B cell (primary cell): Measurements from ENCODE around the gene STK11. TPM values are rescaled to one million over a fixed set of nuclear protein-coding genes. Genes with fewer than 3 reads are reported as not detected.
"Not testable (repeated sequence)": the region's sequence is repeated elsewhere in the genome, so short reads cannot be mapped to it uniquely, and the experiment has no call there.

Experiments used
- ATAC-seq: fragments of 200-7000 bp; cut with Tn5 transposase; one replicate; pipeline ENCODE4 v1.10.0; 2021; ENCODE audit warnings: low read depth, mild to moderate bottlenecking, moderate number of reproducible peaks, moderate library complexity
- CTCF ChIA-PET: fragments of 350-600 bp; sonication (Branson Sonifier 250); formaldehyde crosslinking; loops from one replicate; lab custom pipeline; 2021; ENCODE audit warnings: antibody characterized with exemption, inconsistent platforms; lab: Charles Lee
- POLR2A ChIA-PET: fragments of 350-600 bp; sonication (Branson Sonifier 250); formaldehyde crosslinking; loops from one replicate; lab custom pipeline; 2021; ENCODE audit warnings: antibody characterized with exemption; lab: Charles Lee
- DNase-seq: peaks from one replicate; pipeline ENCODE4 v3.0.0; 2013
- H2AFZ ChIP-seq: 2 replicates; pipeline ENCODE4 v1.6.1; 2012; ENCODE audit warnings: mild to moderate bottlenecking, low read depth, low read length; ENCODE audit not compliant: insufficient read depth, poor library complexity, severe bottlenecking
- H3K27ac ChIP-seq, 2 donors: 1 replicate in 1 of 2; 2 replicates in 1 of 2; pipeline ENCODE4 v1.5.1; 2012 to 2013; ENCODE audit warnings: low read length in 2 of 2, mild to moderate bottlenecking in 2 of 2, moderate library complexity in 1 of 2
- H3K27me3 ChIP-seq, 4 experiments: fragments of 200-600 bp in 1 of 4; sonication (generic) in 1 of 4; replicated peaks in 1 of 4; 1 replicate in 2 of 4; 2 replicates in 2 of 4; pipeline versions ENCODE4 v1.6.1 to v1.7.0; 2013 to 2016; ENCODE audit warnings: low read length in 3 of 4, mild to moderate bottlenecking in 2 of 4, mixed read lengths in 1 of 4, moderate library complexity in 1 of 4; ENCODE audit not compliant: insufficient read depth in 4 of 4, control insufficient read depth in 3 of 4; ENCODE audit errors: control extremely low read depth in 1 of 4
- H3K36me3 ChIP-seq, 2 experiments: replicated peaks in 1 of 2; 1 replicate in 1 of 2; 2 replicates in 1 of 2; pipeline versions ENCODE4 v1.6.1 to v1.7.1; 2013; ENCODE audit warnings: low read length in 1 of 2; ENCODE audit not compliant: insufficient read depth in 2 of 2, control insufficient read depth in 1 of 2; ENCODE audit errors: control extremely low read depth in 1 of 2, extremely low read depth in 1 of 2
- H3K4me1 ChIP-seq, 2 donors: fragments of 200-600 bp in 1 of 2; sonication (generic) in 1 of 2; 1 replicate in 1 of 2; 2 replicates in 1 of 2; pipeline versions ENCODE4 v1.5.1 to v1.6.1; 2013 to 2017; ENCODE audit warnings: low read length in 2 of 2; ENCODE audit not compliant: control insufficient read depth in 2 of 2, insufficient read depth in 2 of 2
- H3K4me2 ChIP-seq: replicated peaks from 2 replicates; pipeline ENCODE3; 2012; ENCODE audit warnings: mild to moderate bottlenecking, low read depth, low read length; ENCODE audit not compliant: poor library complexity, severe bottlenecking
- H3K4me3 ChIP-seq, 5 experiments: fragments of 200-600 bp in 1 of 5; sonication (generic) in 1 of 5; 1 replicate in 3 of 5; 2 replicates in 2 of 5; pipeline versions ENCODE4 v1.5.1 to v1.7.0; 2011 to 2016; ENCODE audit warnings: low read length in 4 of 5, mild to moderate bottlenecking in 4 of 5, low read depth in 2 of 5, control low read depth in 1 of 5, moderate library complexity in 1 of 5; ENCODE audit not compliant: insufficient read depth in 1 of 5; ENCODE audit errors: control extremely low read depth in 1 of 5, extremely low read depth in 1 of 5
- H3K79me2 ChIP-seq: fragments of 200-600 bp; sonication (generic); one replicate; pipeline ENCODE4 v1.6.0; 2016; ENCODE audit warnings: low read length; ENCODE audit not compliant: control insufficient read depth, insufficient read depth
- H3K9ac ChIP-seq: fragments of 200-600 bp; sonication (generic); 2 replicates; pipeline ENCODE4 v1.6.1; 2017; ENCODE audit warnings: mild to moderate bottlenecking, low read length, moderate library complexity
- H3K9me3 ChIP-seq, 3 donors: one replicate each; pipeline versions ENCODE4 v1.6.1 to v1.7.1; 2013; ENCODE audit warnings: low read length in 2 of 3; ENCODE audit not compliant: control insufficient read depth in 2 of 3, insufficient read depth in 1 of 3; ENCODE audit errors: control extremely low read depth in 1 of 3
- H4K20me1 ChIP-seq: 2 replicates; pipeline ENCODE4 v1.6.0; 2012; ENCODE audit warnings: mild to moderate bottlenecking, low read length; ENCODE audit not compliant: insufficient read depth, control insufficient read depth, poor library complexity, severe bottlenecking
- H3K27ac Mint-ChIP-seq: one replicate; pipeline ENCODE4 v1.8.0; 2021; ENCODE audit warnings: mixed read lengths
- H3K27me3 Mint-ChIP-seq: one replicate; pipeline ENCODE4 v1.8.0; 2021; ENCODE audit warnings: mixed read lengths
- H3K4me1 Mint-ChIP-seq: one replicate; pipeline ENCODE4 v1.8.0; 2021; ENCODE audit warnings: mixed read lengths
- H3K4me3 Mint-ChIP-seq: one replicate; pipeline ENCODE4 v1.8.0; 2021; ENCODE audit warnings: mixed read lengths
- H3K9me3 Mint-ChIP-seq: one replicate; pipeline ENCODE4 v1.8.0; 2022; ENCODE audit warnings: mixed read lengths; ENCODE audit not compliant: insufficient read depth
- EZH2 ChIP-seq: IDR thresholded peaks from 2 replicates; pipeline ENCODE4 v1.6.1; 2012; ENCODE audit warnings: borderline replicate concordance, low read depth, mild to moderate bottlenecking, moderate library complexity, low read length; ENCODE audit not compliant: insufficient read depth, poor library complexity, severe bottlenecking
- WGBS: methylation state at CpG from one replicate; pipeline ENCODE4 v1.1.5; 2013; ENCODE audit warnings: missing lambda C conversion rate; ENCODE audit not compliant: insufficient coverage; 5-methylcytosine and 5-hydroxymethylcytosine counted together
- intact Hi-C: fragments of 100-400 bp; cut with micrococcal nuclease; formaldehyde crosslinking; loops from one replicate; pipeline ENCODE4 v1.10.0; 2022
- polyA plus RNA-seq: library from polyadenylated mRNA; depleted of rRNA; stranded (reverse); fragments of >200 nt; gene quantifications from 2 replicates; pipeline ENCODE4 v1.2.3, GENCODE V29; 2012
- total RNA-seq, 2 donors: library from RNA; stranded (reverse); fragments of 120-200 nt in 1 of 2; gene quantifications; 1 replicate in 1 of 2; 2 replicates in 1 of 2; pipeline versions ENCODE4 v1.2.3 to v1.2.4, GENCODE V29; 2013 to 2022
- TF ChIP-seq, protein P1 (sequence below): fragments of 200-600 bp; IDR thresholded peaks from one replicate; pipeline ENCODE4 v1.8.0; 2022; ENCODE audit warnings: antibody characterized with exemption, mild to moderate bottlenecking

STK11 gene
- total and polyA plus RNA-seq, 2 donors (not counting 1 experiment from before 2014, with no cell fraction given): 87.9 to 89.9 TPM

DNA sequence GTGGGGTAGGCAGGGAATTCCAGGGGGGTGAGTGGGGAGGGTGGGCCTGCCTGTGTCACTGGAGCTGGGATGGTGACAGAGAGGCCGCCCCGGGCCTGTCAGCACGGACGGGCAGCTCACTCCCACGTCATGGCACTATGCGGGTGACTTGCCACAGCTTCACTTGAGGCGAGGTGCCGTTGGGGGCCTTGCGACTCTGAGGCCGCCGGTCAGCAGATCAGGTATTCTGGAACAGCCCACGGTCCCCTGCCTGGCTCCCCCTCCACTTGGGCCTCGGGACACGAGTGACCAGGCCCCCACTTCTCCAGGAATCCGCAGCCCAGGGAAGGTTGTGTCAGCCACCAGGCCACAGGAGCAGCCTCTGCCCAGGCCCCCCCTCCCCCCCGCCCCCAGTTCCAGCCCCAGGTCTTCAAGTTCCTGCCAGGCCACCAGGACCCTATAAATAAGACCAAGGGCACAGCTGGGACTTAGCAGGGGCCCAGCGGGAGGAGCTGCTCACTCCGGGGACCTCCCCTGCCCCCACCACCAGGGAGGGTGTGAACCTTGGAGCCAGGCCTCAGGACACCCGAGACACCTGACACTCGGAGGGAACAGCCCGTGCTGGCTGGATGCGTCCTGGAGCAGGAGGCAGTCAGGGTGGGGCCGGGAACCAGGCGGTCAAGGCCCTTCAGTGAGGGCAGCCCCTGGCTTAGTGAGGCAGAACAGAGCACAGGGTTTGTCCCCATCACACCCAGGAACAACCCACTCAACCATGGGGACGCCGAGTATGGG lies 40.1 kb downstream of the STK11 start:
- Histone ChIP-seq H2AFZ (no peak overlapping the region), H4K20me1 (peaks cover 22% of the 10 kb centered on the region), H3K36me3 (peaks cover 0 to 4% of the 10 kb centered on the region in 2 experiments), H3K9me3 (no peaks in the 10 kb centered on the region), H3K9ac (no peak overlapping the region), H3K27ac (no peak overlapping the region), H3K79me2 (peaks cover 29% of the 10 kb centered on the region), H3K4me1 (peaks cover 33 to 52% of the 10 kb centered on the region in 2 donors), H3K27me3 (no peaks in the 10 kb centered on the region), H3K4me2 (peak overlapping the region; percentile 90), H3K4me3 (no peak overlapping the region)
- H3K9me3 Mint-ChIP-seq: no peaks in the 10 kb centered on the region
- H3K27me3 Mint-ChIP-seq: no peaks in the 10 kb centered on the region
- TF ChIP-seq, protein P1, sequence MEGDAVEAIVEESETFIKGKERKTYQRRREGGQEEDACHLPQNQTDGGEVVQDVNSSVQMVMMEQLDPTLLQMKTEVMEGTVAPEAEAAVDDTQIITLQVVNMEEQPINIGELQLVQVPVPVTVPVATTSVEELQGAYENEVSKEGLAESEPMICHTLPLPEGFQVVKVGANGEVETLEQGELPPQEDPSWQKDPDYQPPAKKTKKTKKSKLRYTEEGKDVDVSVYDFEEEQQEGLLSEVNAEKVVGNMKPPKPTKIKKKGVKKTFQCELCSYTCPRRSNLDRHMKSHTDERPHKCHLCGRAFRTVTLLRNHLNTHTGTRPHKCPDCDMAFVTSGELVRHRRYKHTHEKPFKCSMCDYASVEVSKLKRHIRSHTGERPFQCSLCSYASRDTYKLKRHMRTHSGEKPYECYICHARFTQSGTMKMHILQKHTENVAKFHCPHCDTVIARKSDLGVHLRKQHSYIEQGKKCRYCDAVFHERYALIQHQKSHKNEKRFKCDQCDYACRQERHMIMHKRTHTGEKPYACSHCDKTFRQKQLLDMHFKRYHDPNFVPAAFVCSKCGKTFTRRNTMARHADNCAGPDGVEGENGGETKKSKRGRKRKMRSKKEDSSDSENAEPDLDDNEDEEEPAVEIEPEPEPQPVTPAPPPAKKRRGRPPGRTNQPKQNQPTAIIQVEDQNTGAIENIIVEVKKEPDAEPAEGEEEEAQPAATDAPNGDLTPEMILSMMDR: no peak
- TF ChIP-seq EZH2: no peak
- intact Hi-C loops: loop anchor here (10.0 kb wide), 3 partner anchors 221 to 1939 kb away; partner anchors contain the start of genes CNN2, NCLN, RNU6-2 and TMEM259
- DNase-seq: peak; percentile 46
- ChIA-PET POLR2A (interaction anchor here (0.6 to 7.8 kb wide), 6 partner anchors 9 to 299 kb away, joined by 3 to 402 read pairs (median 12); partner anchors contain the start of genes CIRBP and FAM174C), CTCF (interaction anchor here (0.5 to 8.0 kb wide), 10 partner anchors 8 to 382 kb away, joined by 3 to 658 read pairs (median 19); partner anchors contain the start of genes ABCA7, CIRBP and FAM174C)
- 86% methylated on average over 22 of the region's 26 CpGs for WGBS
- peaks cover 26% of the 10 kb centered on the region for H3K4me1 Mint-ChIP-seq
- H3K4me3 Mint-ChIP-seq: no peak overlapping the region
- H3K27ac Mint-ChIP-seq: peak overlapping the region; percentile 46
- ATAC-seq: no peak

DNA sequence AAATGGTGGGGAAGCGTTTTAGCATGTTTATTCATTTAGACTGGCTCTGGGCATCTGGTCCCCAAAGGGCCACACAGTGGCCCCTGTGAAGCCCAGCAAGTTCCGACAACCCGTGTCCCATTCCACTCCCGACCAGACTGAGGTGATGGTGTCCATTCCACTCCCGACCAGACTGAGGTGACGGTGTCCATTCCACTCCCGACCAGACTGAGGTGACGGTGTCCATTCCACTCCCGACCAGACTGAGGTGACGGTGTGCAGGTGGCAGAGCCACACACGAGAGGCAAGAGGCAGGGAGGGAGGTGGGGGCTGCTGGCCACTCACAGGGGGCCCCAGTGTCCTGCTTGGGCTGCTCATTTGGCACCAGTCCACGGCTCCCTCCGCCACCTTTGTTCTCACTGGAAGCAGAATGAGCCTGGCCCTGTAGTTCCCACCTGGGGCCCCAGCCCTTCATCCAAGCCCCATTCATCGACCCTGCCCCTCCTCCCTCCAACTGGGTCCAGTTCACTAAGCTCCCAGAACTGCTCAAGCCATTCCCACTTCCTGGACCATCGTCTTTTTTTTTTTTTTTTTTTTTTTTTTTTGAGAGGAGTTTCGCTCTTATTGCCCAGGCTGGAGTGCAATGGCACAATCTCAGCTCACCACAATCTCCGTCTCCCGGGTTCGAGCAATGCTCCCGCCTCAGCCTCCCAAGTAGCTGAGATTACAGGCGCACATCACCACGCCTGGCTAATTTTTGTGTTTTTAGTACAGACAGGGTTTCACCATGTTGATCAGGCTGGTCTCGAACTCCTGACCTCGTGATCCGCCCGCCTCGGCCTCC lies 40.9 kb downstream of the STK11 start:
- not testable (repeated sequence) for ATAC-seq, H3K36me3 ChIP-seq, H3K27me3 Mint-ChIP-seq, H3K9me3 ChIP-seq, H3K9ac ChIP-seq, H2AFZ ChIP-seq, H3K27me3 ChIP-seq, H3K4me3 ChIP-seq, H3K27ac ChIP-seq, H3K4me2 ChIP-seq, H3K9me3 Mint-ChIP-seq
- H3K4me3 Mint-ChIP-seq: peak overlapping the region; percentile 26
- 89% methylated on average over 19 of the region's 27 CpGs for WGBS
- H3K79me2 ChIP-seq: peaks cover 36% of the 10 kb centered on the region
- peak; percentile 42 for DNase-seq
- peaks cover 26% of the 10 kb centered on the region for H3K4me1 Mint-ChIP-seq
- intact Hi-C loops: loop anchor here (10.0 kb wide), 3 partner anchors 222 to 1938 kb away; partner anchors contain the start of genes CNN2, NCLN, RNU6-2 and TMEM259
- CTCF ChIA-PET: interaction anchor here (0.5 to 8.0 kb wide), 4 partner anchors 19 to 126 kb away, joined by 4 to 658 read pairs (median 42); partner anchors contain the start of genes CIRBP and FAM174C
- POLR2A ChIA-PET: interaction anchor here (0.6 to 7.8 kb wide), 6 partner anchors 8 to 40 kb away, joined by 5 to 402 read pairs (median 12); partner anchors contain the start of genes CIRBP and FAM174C
- peaks cover 27 to 49% of the 10 kb centered on the region in 2 donors for H3K4me1 ChIP-seq
- H4K20me1 ChIP-seq: peaks cover 25% of the 10 kb centered on the region
- peak overlapping the region; percentile 61 for H3K27ac Mint-ChIP-seq
